Karpas-422 (cell line): ENCODE measurements around the gene RHBDL3. TPM values are rescaled to one million over a fixed set of nuclear protein-coding genes. Genes with fewer than 3 reads are reported as not detected.
A peak's percentile ranks its signal among the peaks of the same experiment; 100 is the strongest.

Experiments used
- DNase-seq: peaks from one replicate; pipeline ENCODE4 v3.0.0-alpha.2; 2015
- H2AFZ ChIP-seq: fragments of 200-600 bp; sonication (generic); 2 replicates; pipeline ENCODE4 v1.6.1; 2014; ENCODE audit warnings: antibody characterized with exemption, low read length, mixed read lengths
- H3K27ac ChIP-seq: fragments of 200-600 bp; sonication (generic); 2 replicates; pipeline ENCODE4 v1.5.1; 2014; ENCODE audit warnings: mild to moderate bottlenecking, low read length, moderate library complexity
- H3K27me3 ChIP-seq: fragments of 200-600 bp; sonication (generic); 2 replicates; pipeline ENCODE4 v1.6.1; 2014; ENCODE audit warnings: low read length, mixed read lengths
- H3K36me3 ChIP-seq: fragments of 200-600 bp; sonication (generic); 2 replicates; pipeline ENCODE4 v1.6.1; 2014; ENCODE audit warnings: low read length, mixed read lengths; ENCODE audit not compliant: insufficient read depth
- H3K4me1 ChIP-seq: fragments of 200-600 bp; sonication (generic); 2 replicates; pipeline ENCODE4 v1.6.1; 2014; ENCODE audit warnings: mild to moderate bottlenecking, low read length, mixed read lengths
- H3K4me2 ChIP-seq: fragments of 200-600 bp; sonication (generic); 2 replicates; pipeline ENCODE4 v1.6.1; 2014; ENCODE audit warnings: low read length, low read depth, mild to moderate bottlenecking; ENCODE audit not compliant: poor library complexity, severe bottlenecking
- H3K4me3 ChIP-seq: fragments of 200-600 bp; sonication (generic); 2 replicates; pipeline ENCODE4 v1.5.1; 2014; ENCODE audit warnings: mild to moderate bottlenecking, antibody characterized with exemption, low read length, mixed read lengths
- H3K79me2 ChIP-seq: fragments of 200-600 bp; sonication (generic); 2 replicates; pipeline ENCODE4 v1.6.1; 2014; ENCODE audit warnings: mild to moderate bottlenecking, low read length, mixed read lengths
- H3K9ac ChIP-seq: fragments of 200-600 bp; sonication (generic); 2 replicates; pipeline ENCODE4 v1.6.0; 2014; ENCODE audit warnings: low read length
- H3K9me2 ChIP-seq: fragments of 200-600 bp; sonication (generic), shearing (Covaris generic); replicated peaks from 2 replicates; pipeline ENCODE4 v1.6.0; 2014; ENCODE audit warnings: mild to moderate bottlenecking, low read length, moderate library complexity; ENCODE audit not compliant: insufficient read depth
- H3K9me3 ChIP-seq: fragments of 300-700, 200-600 bp; sonication (generic); 2 replicates; pipeline ENCODE4 v1.6.1; 2014; ENCODE audit warnings: low read length, mixed read lengths
- H4K20me1 ChIP-seq: fragments of 200-600 bp; sonication (generic); 2 replicates; pipeline ENCODE4 v1.6.1; 2014; ENCODE audit warnings: mild to moderate bottlenecking, antibody characterized with exemption, low read length, low read depth; ENCODE audit not compliant: insufficient read depth
- small RNA-seq: library from RNA; depleted of rRNA; stranded (forward); fragments of <200 nt; gene quantifications from one replicate; pipeline ENCODE3, GENCODE V24; 2014
- total RNA-seq: library from RNA; depleted of rRNA; stranded (reverse); fragments of >200 nt; shearing (Covaris generic); gene quantifications from 2 replicates; pipeline ENCODE4 v1.2.3, GENCODE V29; 2014; ENCODE audit warnings: low replicate concordance; rRNA removed

Gene RHBDL3
- total RNA-seq, 1 experiment from 2014 or later, result not detected

DNA sequence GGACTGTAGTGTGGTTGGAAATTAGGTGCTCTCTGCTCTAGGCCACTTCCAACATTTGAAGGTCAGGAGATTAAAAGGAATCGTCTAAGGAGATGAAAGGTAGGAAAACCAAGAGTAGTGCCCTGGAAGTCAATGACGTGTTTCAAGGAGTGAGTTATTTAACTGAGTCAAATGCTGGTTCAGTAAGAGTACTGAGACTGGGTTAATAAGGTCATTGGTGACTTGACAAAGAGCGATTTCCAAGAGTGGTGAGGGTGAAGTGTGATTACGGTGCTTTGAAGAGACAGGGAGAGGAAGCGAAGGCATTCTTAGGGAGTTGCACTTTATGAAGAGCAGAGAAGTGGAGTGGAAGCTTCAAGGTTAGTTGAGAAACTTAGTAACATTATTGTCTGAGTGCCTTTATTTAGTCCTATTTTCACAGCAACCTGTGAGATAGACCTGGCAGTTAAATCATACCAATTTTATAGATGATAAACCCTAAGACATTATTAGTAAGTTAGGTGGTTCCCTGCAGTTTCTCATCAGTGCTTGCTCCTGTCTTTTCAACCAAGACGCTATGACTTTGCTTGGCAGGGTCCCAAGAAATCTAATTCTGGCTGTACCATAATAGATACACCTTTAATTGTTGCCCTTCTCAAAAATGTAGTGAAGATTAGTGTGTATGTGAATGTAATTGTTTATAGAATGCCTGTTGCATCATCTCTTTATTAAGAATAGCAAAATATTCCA is 90.2 kb downstream of the RHBDL3 start:
- Histone ChIP-seq H3K79me2 (peaks cover 91% of the 10 kb centered on the region), H3K36me3 (peaks cover 66% of the 10 kb centered on the region), H3K9me3 (no peaks in the 10 kb centered on the region), H4K20me1 (peaks cover 70% of the 10 kb centered on the region), H3K4me1 (peaks cover 16% of the 10 kb centered on the region), H2AFZ (no peak overlapping the region), H3K27ac (no peak overlapping the region), H3K4me2 (no peak overlapping the region), H3K27me3 (no peaks in the 10 kb centered on the region), H3K4me3 (no peak overlapping the region), H3K9ac (no peak overlapping the region), H3K9me2 (no peaks in the 10 kb centered on the region)
- no peak for DNase-seq

DNA sequence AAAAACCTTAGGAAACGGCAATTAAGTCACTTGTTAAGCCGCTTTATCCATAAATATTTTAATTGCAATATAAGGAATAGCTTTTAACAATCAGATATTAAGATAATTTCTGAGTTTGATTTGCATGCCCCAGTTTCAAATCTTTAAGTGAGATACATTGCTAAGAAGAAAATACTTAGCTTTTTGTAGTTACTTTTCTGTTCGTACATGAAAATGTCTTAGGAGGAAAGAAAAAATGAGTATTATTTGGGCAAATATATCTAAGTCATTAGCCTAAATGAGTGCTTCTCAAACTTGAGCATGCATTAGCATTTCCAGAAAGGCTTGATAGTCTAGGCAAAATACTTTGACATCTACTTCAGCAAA is 90.7 kb downstream of the RHBDL3 start:
- Histone ChIP-seq H2AFZ (no peak overlapping the region), H3K9me2 (no peaks in the 10 kb centered on the region), H3K9ac (no peak overlapping the region), H3K4me2 (no peak overlapping the region), H3K79me2 (peaks cover 91% of the 10 kb centered on the region), H3K27ac (no peak overlapping the region), H3K36me3 (peaks cover 66% of the 10 kb centered on the region), H3K9me3 (no peaks in the 10 kb centered on the region), H4K20me1 (peaks cover 67% of the 10 kb centered on the region), H3K27me3 (no peaks in the 10 kb centered on the region), H3K4me3 (no peak overlapping the region), H3K4me1 (peaks cover 12% of the 10 kb centered on the region)
- DNase-seq, result no peak

DNA sequence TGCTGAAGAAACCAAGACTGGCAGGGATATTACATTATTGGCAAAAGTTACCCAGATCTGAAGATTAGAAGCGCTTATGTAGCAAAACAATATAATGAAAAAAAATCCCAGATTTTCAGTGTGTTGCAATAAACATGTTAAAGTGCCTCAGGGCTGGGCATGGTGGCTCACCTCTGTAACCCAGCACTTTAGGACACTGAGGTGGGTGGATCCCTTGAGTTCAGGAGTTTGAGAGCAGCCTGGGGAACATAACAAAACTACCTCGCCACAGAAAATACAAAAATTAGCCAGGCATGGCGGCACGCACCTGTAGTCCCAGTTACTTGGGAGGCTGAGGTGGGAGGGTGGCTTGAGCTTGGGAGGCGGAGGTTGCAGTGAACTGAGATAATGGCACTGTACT is 91.1 kb downstream of the RHBDL3 start:
- no peak overlapping the region for H3K27ac ChIP-seq
- H3K9me2 ChIP-seq, result no peaks in the 10 kb centered on the region
- no peaks in the 10 kb centered on the region for H3K9me3 ChIP-seq
- H2AFZ ChIP-seq, result no peak overlapping the region
- no peak overlapping the region for H3K4me2 ChIP-seq
- DNase-seq, result no peak
- H4K20me1 ChIP-seq, result peaks cover 64% of the 10 kb centered on the region
- H3K79me2 ChIP-seq, result peaks cover 91% of the 10 kb centered on the region
- H3K36me3 ChIP-seq, result peaks cover 64% of the 10 kb centered on the region
- H3K27me3 ChIP-seq, result no peaks in the 10 kb centered on the region
- no peak overlapping the region for H3K4me3 ChIP-seq
- peaks cover 9% of the 10 kb centered on the region for H3K4me1 ChIP-seq
- H3K9ac ChIP-seq, result no peak overlapping the region

DNA sequence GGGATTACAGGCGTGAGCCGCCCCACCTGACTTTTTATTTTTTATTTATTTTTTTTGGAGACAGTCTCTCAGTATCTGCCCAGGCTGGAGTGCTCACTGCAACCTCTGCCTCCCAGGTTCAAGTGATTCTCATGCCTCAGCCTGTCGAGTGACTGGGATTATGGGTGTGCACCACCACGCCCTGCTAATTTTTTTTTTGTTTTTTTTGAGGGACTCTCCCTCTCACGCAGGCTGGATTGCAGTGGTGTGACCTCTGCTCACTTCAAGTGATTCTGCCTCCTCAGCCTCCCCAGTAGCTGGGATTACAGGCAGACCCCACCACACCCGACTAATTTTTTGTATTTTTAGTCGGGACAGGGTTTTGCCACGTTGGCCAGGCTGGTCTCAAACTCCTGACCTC is 92.0 kb downstream of the RHBDL3 start:
- no peaks in the 10 kb centered on the region for H3K27me3 ChIP-seq
- H3K36me3 ChIP-seq, result peaks cover 65% of the 10 kb centered on the region
- H3K9me3 ChIP-seq, result no peaks in the 10 kb centered on the region
- no peak overlapping the region for H3K4me3 ChIP-seq
- no peak overlapping the region for H3K9ac ChIP-seq
- no peak overlapping the region for H3K27ac ChIP-seq
- peaks cover 62% of the 10 kb centered on the region for H4K20me1 ChIP-seq
- H3K79me2 ChIP-seq, result peaks cover 91% of the 10 kb centered on the region
- H3K4me2 ChIP-seq, result no peak overlapping the region
- H2AFZ ChIP-seq, result no peak overlapping the region
- H3K4me1 ChIP-seq, result no peaks in the 10 kb centered on the region; the same call in none of the 2 replicates
- no peak for DNase-seq
- no peaks in the 10 kb centered on the region for H3K9me2 ChIP-seq

DNA sequence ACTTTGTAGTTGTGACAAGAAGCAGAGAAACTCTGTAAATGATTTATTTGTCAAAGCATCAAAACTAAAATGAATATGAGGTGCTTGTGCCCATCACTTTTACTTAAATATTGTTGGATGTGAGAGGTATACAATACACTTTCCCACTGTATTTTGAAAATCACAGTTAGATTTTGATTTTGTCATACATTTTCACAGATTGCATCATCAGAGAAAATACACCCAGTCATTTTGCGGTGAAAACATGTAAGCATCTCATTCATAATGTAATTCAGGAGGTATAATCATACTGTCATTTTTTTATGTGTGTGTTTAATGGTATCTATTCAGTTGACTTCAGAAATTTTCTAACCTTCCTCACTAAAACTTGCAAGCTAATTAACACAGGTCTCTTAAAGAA is 95.6 kb downstream of the RHBDL3 start:
- Histone ChIP-seq H3K9ac (no peak overlapping the region), H3K27ac (no peak overlapping the region), H3K9me2 (no peaks in the 10 kb centered on the region), H3K4me2 (no peak overlapping the region), H3K36me3 (peaks cover 74% of the 10 kb centered on the region), H2AFZ (no peak overlapping the region), H4K20me1 (peaks cover 41% of the 10 kb centered on the region), H3K9me3 (no peaks in the 10 kb centered on the region), H3K27me3 (no peaks in the 10 kb centered on the region), H3K4me1 (no peaks in the 10 kb centered on the region), H3K4me3 (no peak overlapping the region), H3K79me2 (peaks cover 81% of the 10 kb centered on the region)
- no peak for DNase-seq

DNA sequence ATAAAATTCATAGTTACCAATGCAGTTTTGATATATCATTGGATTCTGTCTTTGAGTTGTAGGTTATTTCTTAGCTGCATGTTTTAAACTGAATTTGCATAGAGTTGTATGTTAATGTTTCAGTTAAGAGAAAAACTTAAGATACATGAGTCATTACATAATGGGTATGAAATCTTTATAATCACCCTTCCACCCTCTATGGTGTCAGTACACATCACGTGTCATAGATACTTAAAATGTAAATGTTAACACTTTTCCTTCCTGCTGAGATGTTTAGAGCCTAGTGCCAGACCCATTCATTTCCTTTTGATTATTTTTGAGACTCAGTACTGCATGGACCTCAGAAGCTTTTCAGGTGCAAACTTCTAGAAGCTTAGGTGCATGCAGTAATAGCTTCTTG is 104.8 kb downstream of the RHBDL3 start:
- Histone ChIP-seq H3K27ac (no peak overlapping the region), H3K27me3 (no peaks in the 10 kb centered on the region), H3K4me3 (no peak overlapping the region), H3K4me2 (no peak overlapping the region), H3K9me3 (no peaks in the 10 kb centered on the region), H3K79me2 (peaks cover 84% of the 10 kb centered on the region), H3K4me1 (peaks cover 7% of the 10 kb centered on the region; the same call in 1 of the 2 replicates), H3K9me2 (no peaks in the 10 kb centered on the region), H3K36me3 (peaks cover 85% of the 10 kb centered on the region), H3K9ac (no peak overlapping the region), H4K20me1 (peaks cover 15% of the 10 kb centered on the region), H2AFZ (no peak overlapping the region)
- DNase-seq, result no peak

Small RNA genes within 50 kb of the gene (small RNA-seq; reads per million reads assigned to genes)
- 1.2 reads per million, percentile 35 among the genes with 10 or more reads in this experiment for gene UBL5P2

Other genes with a start within 250 kb of the RHBDL3 start
- 36.9 and 87.5 TPM in 2 replicates for gene RHOT1, start 123.3 kb upstream of the RHBDL3 start, total RNA-seq
- gene C17orf75, start 76.3 kb downstream of the RHBDL3 start, total RNA-seq, result 31.3 and 47.9 TPM in 2 replicates
- 115 and 219 TPM in 2 replicates for gene ZNF207, start 84.3 kb downstream of the RHBDL3 start, total RNA-seq
- 69.5 and 79.6 TPM in 2 replicates for gene PSMD11, start 178.7 kb downstream of the RHBDL3 start, total RNA-seq
- 0.26 and 0.51 TPM in 2 replicates for gene CDK5R1, start 221.2 kb downstream of the RHBDL3 start, total RNA-seq